ENCODE results near the gene CUTA.

Gene CUTA

DNA sequence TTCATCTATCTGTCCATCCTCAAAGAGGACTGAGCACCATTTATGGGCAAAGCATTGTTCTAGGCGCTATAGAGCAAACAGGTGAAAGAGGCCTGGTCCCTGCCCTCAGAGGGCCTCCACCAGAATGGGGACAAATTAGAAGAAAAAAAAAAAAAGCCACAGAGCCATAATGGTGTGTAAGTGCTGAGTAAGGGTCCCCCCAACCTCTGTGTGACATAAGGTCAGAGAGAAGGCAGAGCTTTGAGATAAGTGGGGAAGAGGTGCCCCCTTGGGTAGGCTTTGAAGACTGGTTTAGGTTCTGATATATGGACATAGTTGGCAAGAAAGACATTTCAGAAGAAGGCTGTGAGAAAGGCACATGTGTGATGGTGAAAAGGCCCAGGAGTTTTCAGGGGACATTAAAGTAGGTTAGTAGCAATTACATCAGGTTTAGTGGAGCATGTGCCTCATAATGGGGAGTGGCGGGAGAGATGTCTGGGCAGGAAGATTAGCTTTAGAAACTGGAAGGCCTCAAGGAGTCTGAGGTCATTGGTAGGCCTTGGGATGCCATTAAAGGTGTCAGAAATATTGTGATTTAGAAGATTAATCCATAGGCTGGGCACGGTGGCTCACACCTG lies 21.2 kb upstream of the CUTA start:
- no peak for DNase-seq (ENCODE audit: low read depth)

DNA sequence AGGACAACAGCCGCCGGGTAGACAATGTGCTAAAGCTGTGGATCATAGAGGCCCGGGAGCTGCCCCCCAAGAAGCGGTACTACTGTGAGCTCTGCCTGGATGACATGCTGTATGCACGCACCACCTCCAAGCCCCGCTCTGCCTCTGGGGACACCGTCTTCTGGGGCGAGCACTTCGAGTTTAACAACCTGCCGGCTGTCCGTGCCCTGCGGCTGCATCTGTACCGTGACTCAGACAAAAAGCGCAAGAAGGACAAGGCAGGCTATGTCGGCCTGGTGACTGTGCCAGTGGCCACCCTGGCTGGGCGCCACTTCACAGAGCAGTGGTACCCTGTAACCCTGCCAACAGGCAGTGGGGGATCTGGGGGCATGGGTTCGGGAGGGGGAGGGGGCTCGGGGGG lies 19.8 kb upstream of the CUTA start:
- DNase-seq (ENCODE audit: low read depth), result no peak

DNA sequence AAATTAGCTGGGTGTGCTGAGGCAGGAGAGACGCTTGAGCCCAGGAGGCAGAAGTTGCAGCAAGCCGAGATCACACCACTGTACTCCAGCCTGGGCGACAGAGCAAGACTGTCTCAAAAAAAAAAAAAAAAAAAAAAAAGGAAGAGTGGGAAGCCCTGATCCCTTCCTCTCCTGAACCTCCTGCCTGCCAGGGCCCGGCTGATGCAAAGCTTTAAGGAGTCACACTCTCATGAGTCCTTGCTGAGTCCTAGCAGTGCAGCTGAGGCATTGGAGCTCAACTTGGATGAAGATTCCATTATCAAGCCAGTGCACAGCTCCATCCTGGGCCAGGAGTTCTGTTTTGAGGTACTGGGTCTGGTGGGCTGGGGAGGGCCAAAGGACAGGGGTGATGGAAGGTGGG lies 17.1 kb upstream of the CUTA start:
- DNase-seq (ENCODE audit: low read depth), result no peak

DNA sequence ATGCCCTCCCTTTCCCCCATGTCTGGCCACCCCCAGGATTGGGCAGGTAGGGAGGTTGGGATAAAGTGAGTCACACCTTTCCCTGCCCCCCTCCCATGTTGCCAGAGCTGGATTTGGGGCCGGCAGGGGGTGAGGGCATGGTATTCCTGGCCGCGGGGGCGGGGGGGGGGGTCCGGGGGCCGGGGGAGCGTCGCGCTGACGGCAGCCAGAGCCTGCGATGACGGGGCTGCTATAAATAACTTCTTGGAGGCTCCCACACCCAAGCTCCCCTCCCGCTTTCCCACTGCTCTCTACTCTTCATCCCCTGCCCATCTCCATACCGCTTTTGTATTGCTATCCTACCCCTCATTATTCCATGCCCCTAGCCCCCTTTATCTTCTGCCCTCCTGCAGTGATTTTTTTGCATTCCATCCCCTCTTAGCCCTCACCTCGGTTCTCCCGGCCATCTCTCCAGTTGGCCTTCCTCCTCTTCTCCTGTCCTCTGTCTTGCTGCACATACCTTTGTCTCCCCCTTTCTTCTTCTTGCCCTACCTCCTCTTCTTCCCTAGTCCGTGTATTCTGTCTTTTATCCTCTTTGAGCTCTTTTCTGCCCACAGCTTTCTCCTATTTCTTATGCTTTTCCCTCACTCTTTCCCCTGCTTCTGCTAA lies 15.8 kb upstream of the CUTA start:
- no peak for DNase-seq (ENCODE audit: low read depth)

DNA sequence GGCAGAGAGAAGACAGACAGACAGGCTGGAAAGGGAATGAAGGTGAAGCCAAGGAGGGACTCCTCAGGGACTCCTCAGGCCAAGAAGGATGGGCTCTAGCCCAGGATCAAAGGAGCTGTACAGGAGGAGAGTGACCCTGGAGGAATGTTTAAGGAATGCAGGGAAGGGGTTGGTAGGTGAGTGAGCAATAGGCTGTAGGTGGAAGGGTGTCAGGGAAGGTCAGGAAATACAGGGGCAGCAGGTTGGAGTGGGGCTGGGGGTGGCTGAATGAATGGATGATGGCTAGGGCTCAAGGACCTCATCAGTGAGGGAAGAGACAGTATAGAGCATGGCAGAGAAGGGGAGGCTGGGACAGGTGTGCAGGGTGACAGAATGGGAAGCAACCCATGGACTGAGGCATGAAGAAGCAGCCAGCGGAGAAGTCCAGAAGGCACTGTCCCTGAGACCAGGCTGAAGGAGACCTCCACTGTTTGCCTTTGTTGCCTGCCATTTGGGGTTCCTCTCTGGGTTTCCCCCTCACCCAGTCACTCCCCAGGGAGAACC lies 15.2 kb upstream of the CUTA start:
- no peak for DNase-seq (ENCODE audit: low read depth)

DNA sequence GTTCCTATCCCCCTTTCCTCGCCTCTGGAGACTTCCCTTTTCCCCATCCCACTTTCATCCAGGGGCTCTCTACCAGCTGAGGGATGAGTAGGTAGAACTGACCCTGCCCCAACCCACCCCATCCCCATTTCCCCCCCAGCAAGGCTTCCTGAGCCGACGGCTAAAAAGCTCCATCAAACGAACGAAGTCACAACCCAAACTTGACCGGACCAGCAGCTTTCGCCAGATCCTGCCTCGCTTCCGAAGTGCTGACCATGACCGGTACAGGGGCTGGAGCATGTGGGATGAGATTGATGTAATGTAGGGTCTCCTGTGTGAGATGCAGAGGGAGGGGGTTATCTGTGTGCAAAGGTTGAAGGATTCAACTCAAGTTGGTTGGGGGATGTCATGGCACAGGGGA lies 14.6 kb upstream of the CUTA start:
- no peak for DNase-seq (ENCODE audit: low read depth)

DNA sequence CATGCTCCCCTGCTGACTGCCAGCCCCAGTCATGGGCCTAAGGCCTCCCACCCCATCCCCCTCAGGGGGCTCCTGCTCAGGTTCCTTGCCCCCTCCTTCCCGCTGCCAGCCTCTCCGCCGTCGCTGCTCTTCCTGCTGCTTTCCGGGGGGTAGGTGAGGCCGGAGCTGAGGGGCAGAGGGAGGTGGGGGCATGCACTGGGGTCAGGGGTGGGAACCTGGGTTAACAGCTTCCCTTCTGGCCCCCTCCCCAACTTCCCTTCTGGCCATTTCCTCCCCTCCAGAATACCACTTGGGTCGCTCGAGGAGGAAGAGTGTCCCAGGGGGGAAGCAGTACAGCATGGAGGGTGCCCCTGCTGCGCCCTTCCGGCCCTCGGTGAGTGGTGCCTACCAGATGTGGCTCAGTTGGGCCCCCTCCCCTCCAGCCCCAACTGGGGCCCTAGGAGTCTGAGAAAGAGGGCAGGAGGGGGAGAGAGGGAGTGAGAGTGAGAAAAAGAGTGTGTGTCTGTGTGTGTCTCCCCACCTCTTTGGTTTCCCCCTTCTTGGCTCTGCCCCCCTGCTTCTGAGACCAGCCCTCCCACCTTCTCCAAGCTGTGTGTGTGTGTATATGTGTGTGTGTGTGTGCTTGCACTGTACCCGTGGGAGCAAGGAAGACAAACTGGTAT lies 14.1 kb upstream of the CUTA start:
- no peak for DNase-seq (ENCODE audit: low read depth)

DNA sequence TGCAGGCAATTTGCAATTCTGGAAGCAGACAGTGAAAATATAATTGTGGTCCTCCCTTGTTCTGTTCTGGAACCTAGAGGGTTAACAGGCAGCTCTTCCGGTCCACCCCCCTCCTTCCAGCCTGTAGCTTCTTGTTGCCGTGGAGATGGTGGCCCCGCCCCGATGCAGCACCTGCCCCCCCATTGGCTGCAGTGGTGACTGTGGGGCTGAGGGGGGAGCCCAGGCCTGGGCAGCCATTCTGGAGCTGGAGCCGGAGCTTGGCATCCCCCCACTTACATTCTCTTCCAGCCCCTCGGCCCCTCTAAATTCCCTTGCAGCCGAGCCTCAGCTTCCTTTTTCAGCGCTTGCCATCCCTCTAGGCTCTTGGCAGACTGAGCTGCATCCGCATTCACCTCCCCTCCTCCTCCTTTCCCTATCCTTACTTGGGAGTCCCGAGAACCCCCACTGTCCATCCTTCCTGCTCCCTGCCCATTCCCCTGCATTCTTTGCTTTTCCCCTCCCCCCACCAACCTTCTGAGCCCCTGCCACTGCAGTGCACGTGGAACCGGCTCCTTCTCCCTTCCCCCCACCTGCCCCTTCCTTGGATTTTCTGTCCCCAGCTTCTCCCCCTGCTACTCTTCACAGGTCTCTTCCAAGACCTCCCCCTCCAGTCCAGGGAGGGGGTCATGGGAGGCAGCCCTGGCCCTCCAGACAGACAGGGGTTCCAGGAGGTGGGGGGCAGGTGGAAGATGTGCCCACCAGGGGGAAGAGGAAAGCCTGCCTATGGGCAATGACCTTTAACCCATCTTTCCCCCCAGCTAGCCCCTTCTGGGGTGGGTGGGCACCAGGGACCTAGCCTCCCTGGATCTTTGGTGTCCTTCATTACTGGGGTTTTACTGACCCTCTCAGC lies 13.3 kb upstream of the CUTA start:
- no peak for DNase-seq (ENCODE audit: low read depth)

DNA sequence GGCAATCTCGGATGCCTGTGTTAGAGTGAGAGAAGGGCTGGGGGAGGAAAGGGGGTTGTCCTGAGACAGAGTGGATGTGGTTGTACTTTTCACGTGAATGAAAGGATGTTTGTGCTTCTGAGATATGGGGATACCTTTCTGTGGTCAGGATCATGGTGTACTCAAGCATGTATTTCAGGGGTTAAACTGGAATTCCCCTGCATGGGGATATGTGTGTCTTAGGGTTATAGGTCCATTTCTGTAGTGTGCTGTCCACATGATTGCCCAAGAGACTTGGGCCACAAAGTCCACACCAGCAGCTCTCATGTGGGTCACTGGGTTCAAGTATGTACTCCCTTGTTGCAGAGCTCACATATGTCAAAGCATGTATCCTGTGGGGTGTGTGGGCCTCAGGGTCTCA lies 12.4 kb upstream of the CUTA start:
- no peak for DNase-seq (ENCODE audit: low read depth)

DNA sequence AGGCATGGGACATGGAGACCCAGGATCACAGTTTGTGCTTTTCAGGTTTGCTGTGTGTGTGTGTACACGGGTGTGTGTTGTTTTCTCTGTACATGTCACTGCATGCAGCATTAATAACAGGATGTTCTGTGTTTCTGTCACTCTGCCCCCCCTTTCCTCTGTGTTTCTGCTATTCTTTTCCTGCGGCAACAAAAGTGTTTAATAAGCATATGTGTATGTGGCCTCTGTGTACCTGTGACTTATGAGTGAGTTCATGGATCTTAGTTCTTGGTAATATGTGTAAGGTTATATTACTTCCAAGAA lies 11.8 kb upstream of the CUTA start:
- no peak for DNase-seq (ENCODE audit: low read depth)

DNA sequence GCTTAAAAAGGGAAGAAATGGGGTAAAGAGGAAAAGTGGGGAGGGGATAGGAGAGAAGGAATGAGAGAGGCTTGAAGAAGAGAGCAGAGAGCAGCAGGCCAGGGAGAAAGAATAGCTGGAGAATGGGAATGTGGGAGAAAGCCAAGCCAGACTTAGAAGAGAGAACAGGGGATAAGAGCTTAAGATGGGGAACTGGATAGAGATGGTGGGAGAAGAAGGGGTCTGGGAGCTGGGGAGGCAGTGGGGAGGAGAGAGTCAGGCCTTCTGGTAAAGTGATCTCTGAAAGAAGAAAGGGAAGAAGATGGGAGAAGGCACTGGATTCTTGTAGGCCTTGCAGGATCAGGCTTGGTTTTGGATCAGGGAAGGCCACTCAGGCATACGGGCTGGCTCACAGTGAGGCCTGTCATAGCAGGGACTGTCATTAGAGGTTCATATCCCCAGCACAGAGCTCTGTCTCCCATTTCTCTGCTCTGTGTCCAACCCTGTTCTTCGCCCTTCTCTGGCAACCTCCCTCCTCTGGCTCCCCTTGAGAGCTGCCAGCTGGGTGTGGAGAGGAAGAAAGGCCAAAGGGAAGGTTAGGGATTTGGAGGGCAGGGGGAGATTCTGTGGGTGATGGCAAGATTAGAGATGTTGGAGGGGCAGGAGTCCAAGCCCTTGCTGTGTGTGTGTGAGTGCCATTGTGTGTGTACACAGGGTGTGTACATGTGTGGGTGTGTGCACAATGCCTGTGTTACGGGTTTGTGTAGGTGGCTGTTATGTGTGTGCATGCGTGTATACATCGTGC lies 11.3 kb upstream of the CUTA start:
- no peak for DNase-seq (ENCODE audit: low read depth)

DNA sequence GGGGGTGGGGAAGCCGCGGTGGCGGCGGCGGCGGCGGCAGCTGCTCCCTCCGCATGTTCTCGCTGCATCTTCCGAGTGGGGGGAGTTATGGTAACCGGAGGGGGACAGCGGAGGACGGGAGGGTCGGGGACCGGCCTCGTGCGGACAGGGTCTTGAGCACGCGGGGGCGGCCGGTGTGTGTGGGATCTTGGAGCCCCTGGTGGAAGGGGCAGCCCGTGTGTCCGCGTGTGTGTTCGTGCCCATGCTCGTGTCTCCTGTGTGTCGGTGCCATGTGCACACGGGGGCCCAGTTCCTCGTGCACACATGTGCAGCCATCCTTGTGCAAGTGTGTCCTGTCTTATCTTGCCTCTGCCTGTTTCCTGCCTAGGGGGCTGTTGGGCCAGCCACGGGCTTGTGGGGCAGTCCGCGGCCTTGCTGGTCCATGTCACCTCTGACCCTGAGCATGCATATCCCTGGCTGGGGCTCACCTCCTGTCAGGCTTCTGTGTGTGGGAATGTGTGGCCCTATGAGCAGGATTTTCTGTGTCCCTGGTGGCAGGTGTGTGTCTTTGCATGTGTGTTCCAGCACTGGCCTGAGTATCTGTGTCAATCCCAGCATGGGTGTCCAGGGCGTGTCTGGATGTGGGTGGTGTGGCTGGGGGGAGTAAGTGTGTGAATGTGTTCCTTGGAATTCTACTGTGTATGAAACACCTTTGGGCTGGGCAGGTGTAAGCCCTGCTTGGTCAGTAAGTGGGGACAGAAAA lies 10.5 kb upstream of the CUTA start:
- DNase-seq (ENCODE audit: low read depth), result no peak

DNA sequence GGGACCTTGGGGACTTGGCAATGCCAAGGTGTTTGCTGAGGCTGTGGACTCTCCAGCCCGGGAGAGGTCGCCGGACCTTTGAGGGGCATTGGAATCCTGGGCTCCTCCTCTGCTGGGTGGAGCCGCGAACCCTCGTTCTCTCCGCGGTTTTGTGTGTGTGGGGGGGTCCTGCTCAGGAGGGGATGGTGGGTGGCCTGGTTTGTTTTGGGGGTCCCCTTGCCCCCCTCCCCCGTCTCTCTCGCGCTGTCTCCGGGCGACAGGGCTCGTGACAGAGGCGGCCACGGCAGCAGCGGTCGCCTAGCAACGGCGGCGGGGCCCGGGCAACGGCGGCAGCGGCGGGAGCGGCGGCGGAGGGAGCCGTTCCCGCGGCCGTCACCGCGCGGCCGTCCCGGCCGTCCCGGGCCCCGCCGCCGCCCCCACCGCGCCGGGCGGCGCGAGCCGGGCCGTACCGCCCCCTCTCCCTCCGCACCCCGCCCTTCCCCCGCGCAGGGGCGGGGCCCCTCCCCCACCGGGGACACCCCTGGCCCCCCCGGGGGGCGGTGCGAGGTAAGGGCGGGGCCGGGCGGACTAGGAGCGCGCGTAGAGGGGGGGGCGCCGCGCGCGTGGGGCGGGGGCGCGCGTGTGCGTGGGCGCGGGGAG lies 9.8 kb upstream of the CUTA start:
- DNase-seq (ENCODE audit: low read depth), result no peak

DNA sequence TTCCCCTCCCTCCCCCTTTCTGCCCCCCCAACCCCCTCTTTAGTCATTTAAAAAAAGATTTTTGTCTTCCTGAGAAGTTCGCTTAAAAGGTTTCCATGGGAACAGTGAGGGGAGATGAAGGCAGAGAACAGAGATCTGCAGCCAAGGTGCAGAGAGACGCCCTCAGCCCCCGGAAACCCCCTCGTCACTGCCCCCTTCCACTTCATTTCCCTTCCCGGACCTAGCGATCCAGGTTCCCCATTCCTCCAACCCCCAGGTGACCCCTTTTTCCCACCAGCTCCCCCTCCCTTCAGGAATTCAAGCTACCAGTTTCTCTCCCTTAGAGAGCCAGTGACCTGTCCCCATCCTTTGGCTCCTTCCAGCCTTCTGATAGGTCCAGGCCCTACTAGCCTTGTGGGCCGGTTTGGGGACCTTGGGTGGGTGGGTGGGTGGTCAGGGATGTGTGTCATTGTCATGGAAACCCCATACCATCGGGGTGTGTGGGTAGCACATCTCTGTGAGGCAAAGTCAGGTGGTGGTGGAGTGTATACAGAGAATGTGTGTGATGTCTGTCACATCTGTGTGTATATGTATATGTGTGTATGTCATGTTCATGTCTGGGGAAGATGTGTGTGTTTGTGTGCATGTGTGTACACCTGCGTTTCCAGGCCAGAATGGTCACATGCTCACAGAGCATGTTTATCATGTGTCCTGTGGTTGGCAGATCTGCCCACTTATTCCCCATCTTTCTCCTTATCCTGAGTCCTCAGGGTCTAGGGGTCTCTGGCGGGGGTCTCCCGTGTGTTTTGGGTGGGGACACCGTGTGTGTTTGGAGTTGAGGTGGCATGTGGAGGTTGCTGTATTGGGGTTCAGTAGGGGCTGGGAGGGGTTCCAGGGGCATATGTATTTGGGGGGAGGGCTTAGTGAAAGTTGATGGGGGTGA lies 8.9 kb upstream of the CUTA start:
- no peak for DNase-seq (ENCODE audit: low read depth)

DNA sequence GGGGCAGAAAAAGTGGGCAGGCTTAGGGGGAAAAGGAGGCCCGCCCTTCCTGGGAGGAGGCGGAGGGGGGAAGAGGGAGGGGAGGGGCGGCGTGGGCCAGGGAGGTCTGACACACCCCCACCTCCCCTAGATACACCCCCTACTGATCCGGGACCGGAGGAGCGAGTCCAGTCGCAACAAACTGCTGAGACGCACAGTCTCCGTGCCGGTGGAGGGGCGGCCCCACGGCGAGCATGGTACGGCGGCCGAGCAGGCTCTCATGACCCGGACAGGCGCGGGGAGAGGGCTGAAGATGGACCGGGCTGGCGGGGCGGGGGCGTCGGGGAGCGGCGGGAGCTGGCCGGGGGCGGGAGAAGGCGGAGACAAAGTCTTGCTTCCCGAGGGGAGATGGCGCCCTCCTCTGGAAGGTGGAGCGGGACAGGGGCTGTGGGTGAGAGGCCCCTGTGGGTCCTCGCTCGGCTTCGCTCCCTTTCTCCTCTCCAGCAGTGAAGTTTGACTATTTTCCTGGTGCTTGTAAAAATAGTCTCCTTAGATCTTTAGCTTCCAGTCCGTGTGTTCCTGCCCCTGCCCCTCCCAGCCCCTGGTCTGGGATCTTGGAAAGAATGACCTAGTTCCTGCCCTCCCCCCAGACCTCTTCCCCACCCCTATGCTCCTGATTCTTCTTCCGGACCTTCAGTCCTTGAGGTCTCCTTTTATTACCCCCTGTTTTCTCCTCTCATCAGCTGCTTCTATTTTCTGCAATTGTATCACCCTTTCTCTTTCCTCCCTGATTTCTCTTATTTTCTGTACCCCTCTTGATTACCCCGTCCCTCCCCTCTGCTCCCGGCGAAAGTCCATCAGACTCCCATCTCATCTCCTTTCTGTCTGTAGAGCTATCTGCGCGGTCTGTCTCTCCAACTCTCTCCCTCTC lies 8.0 kb upstream of the CUTA start:
- peak; percentile 46 for DNase-seq (ENCODE audit: low read depth)

DNA sequence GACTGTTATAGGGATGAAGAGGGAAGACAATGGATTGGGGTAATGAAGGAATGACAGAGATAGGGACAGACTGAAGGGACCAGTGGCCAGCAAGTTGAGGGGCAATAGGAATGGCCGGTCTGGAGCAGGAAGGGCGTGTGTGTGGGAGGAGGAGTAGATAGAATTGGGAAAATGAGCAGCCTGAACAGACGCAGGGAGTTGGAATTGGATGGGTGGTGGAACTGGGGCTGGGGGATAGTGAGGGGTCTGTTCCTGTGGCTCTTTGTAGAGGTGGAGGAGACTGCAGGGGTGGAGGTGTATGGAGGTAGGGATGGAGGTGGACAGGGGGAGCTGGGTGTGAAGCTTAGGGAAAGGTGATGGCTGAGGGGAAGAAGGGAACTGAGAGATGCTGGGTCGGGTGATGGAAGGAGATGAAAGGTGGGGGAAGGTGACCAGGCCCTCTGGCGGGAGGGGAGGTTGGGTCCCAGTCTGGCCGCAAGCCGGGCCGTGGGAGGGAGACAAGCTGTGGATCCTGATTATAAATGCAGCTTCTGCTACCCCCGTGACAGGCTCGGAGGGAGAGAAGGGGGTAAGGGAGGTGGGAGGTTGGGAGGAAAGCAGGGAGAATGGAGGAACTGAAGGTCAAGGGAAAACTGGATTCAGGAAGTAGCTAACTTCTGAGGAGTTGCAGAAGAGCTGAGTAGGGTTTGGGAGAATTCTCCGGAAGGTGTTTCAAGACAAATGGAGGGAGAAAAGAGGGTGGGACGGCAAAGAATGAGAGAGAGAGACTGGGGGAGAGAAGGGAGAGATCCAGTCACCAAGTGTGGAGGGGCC lies 7.2 kb upstream of the CUTA start:
- DNase-seq (ENCODE audit: low read depth), result no peak

DNA sequence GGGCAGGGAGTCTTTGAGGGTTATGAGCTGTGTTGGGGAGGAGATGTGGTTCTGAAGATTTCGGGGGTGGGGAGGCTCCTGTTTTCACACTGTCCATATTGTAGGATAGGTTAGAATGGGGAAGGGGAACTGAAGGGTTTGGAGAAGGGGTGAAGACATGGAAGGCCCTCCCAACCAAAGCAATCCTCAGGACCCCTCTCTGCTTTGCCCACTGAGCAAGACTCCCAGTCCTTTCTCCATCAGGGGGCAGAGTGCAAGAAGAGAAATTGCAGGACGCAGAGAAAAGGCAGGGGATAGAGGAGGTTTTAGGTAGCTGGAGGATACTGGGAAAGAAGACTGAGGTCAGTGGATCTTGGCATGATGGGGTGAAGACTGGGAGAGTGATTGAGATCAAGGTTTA lies 5.9 kb upstream of the CUTA start:
- DNase-seq (ENCODE audit: low read depth), result no peak

DNA sequence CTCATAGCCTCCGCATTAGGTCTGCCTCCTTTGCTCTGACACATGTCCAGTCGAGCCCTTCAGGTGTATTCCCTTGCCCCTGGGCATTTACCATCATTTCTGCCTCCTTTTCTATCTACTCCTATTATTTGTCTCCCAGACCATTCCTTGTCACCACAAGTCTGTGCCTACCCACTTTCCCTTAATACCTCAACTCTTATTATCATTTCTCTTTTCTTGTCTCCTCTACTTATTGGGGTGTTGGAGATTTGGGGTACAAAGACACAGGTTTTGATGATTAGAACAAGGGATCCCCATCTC lies 3.4 kb upstream of the CUTA start:
- no peak for DNase-seq (ENCODE audit: low read depth)
